Right lobe of liver (tissue), 4 donors: ENCODE measurements around the gene EARS2.

Experiments
- CTCF ChIP-seq, 4 donors: fragments of 200-600 bp in 3 of 4; fragments of 450-650 bp in 1 of 4; IDR thresholded peaks; one replicate each; pipeline versions ENCODE4 v1.5.1 to v1.8.0; 2016 to 2022; ENCODE audit warnings: antibody characterized with exemption in 4 of 4, mild to moderate bottlenecking in 2 of 4
- POLR2A ChIP-seq: fragments of 450-650 bp; IDR thresholded peaks from one replicate; pipeline ENCODE4 v1.6.1; 2017; ENCODE audit warnings: antibody characterized with exemption, mild to moderate bottlenecking
- donor health status: DM: no; HTN: no; CAD: no.
- donor health status: DM: no; HTN: no; CAD: no.
- donor health status: DM: no; HTN: yes; CAD: no.

GRCh38 chr16:23523876-23524385 is 33.2 kb downstream of the EARS2 start:
- no peak for TF ChIP-seq CTCF (IDR thresholded peaks at IDR 0.05)
- TF ChIP-seq POLR2A: no peak
